GM21447 (cell line): ENCODE data around the gene GPSM3.
A peak's percentile ranks its signal among the peaks of the same experiment; 100 is the strongest.
"Not testable (repeated sequence)": the region's sequence is repeated elsewhere in the genome, so short reads cannot be mapped to it uniquely, and the experiment has no call there.

Experiments used
- ATAC-seq: cut with Tn5 transposase; IDR thresholded peaks from one replicate; pipeline ENCODE4 v1.9.1; 2021; ENCODE audit not compliant: unreplicated experiment

Gene GPSM3

GRCh38 chr6:32188381-32189068 lies 3.9 kb downstream of the GPSM3 start:
- no peak for ATAC-seq

- ATAC-seq = not testable (repeated sequence)
Measured at GRCh38 chr6:32187725-32188380, 4.6 kb downstream of the GPSM3 start.

GRCh38 chr6:32187009-32187709 lies 5.3 kb downstream of the GPSM3 start:
- ATAC-seq = no peak

- ATAC-seq = not testable (repeated sequence)
Measured at GRCh38 chr6:32186151-32186840, 6.1 kb downstream of the GPSM3 start.

GRCh38 chr6:32185681-32186131 lies 6.7 kb downstream of the GPSM3 start:
- ATAC-seq = not testable (repeated sequence)

- ATAC-seq = no peak
Measured at GRCh38 chr6:32184084-32184640, 8.3 kb downstream of the GPSM3 start, which contains the start of gene AGER. AGER (minus strand) TSS chr6:32184253; CDS start chr6:32184222, 31 bp downstream.

GRCh38 chr6:32183483-32184083 lies 8.9 kb downstream of the GPSM3 start:
- no peak for ATAC-seq

GRCh38 chr6:32183030-32183429 lies 9.4 kb downstream of the GPSM3 start:
- ATAC-seq = no peak

GRCh38 chr6:32182555-32182981 lies 9.9 kb downstream of the GPSM3 start:
- ATAC-seq = no peak

GRCh38 chr6:32181915-32182529 lies 10.4 kb downstream of the GPSM3 start:
- no peak for ATAC-seq

GRCh38 chr6:32181148-32181702 lies 11.2 kb downstream of the GPSM3 start:
- ATAC-seq = no peak

GRCh38 chr6:32179766-32180405 lies 12.6 kb downstream of the GPSM3 start:
- no peak for ATAC-seq

- no peak for ATAC-seq
Measured at GRCh38 chr6:32178547-32179440, 13.6 kb downstream of the GPSM3 start.

- ATAC-seq = peak; percentile 77
Measured at GRCh38 chr6:32177788-32178546, 14.5 kb downstream of the GPSM3 start, which contains the start of gene RNF5. RNF5 (plus strand) TSS chr6:32178405; CDS start chr6:32178512, 107 bp downstream.

GRCh38 chr6:32177183-32177787 lies 15.2 kb downstream of the GPSM3 start:
- no peak for ATAC-seq

- no peak for ATAC-seq
Measured at GRCh38 chr6:32176476-32177182, 15.8 kb downstream of the GPSM3 start.
